Activated CD4-positive, alpha-beta T cell treated with anti-CD3 and anti-CD28 coated beads, Interleukin-2, amount 10 ng/mL, durations not matched to agents 7 days and 5 days (primary cell): Measurements from ENCODE around the gene SLC14A1. TPM values are rescaled to one million over a fixed set of nuclear protein-coding genes. Genes with fewer than 3 reads are reported as not detected.
"Not testable (repeated sequence)": the region's sequence is repeated elsewhere in the genome, so short reads cannot be mapped to it uniquely, and the experiment has no call there.

Source experiments
- CTCF ChIA-PET: fragments of 350-600 bp; sonication (Branson Sonifier 250); formaldehyde crosslinking; loops from one replicate; lab custom pipeline; 2021; ENCODE audit warnings: antibody characterized with exemption; lab: Charles Lee
- POLR2A ChIA-PET: fragments of 350-600 bp; sonication (Branson Sonifier 250); formaldehyde crosslinking; loops from one replicate; lab custom pipeline; 2021; ENCODE audit warnings: antibody characterized with exemption; lab: Charles Lee
- DNase-seq: peaks from one replicate; pipeline ENCODE4 v3.0.0-alpha.2; 2020
- H3K27ac Mint-ChIP-seq: one replicate; pipeline ENCODE4 v1.8.0; 2021; ENCODE audit warnings: mild to moderate bottlenecking, moderate library complexity, mixed read lengths
- H3K27me3 Mint-ChIP-seq: one replicate; pipeline ENCODE4 v1.8.0; 2021; ENCODE audit warnings: mixed read lengths
- H3K36me3 Mint-ChIP-seq: one replicate; pipeline ENCODE4 v1.8.0; 2021; ENCODE audit warnings: low read depth, mixed read lengths
- H3K4me1 Mint-ChIP-seq: one replicate; pipeline ENCODE4 v1.8.0; 2021; ENCODE audit warnings: mixed read lengths
- H3K4me3 Mint-ChIP-seq: one replicate; pipeline ENCODE4 v1.8.0; 2021; ENCODE audit warnings: mild to moderate bottlenecking, moderate library complexity, mixed read lengths
- H3K9me3 Mint-ChIP-seq: one replicate; pipeline ENCODE4 v1.8.0; 2021; ENCODE audit warnings: mixed read lengths
- total RNA-seq, 2 experiments: library from RNA; stranded (reverse); gene quantifications; one replicate each; pipeline ENCODE4 v1.2.3, GENCODE V29; 2021

SLC14A1 gene
- total RNA-seq, 2 experiments from 2014 or later = 7.3 to 8.7 TPM

DNA sequence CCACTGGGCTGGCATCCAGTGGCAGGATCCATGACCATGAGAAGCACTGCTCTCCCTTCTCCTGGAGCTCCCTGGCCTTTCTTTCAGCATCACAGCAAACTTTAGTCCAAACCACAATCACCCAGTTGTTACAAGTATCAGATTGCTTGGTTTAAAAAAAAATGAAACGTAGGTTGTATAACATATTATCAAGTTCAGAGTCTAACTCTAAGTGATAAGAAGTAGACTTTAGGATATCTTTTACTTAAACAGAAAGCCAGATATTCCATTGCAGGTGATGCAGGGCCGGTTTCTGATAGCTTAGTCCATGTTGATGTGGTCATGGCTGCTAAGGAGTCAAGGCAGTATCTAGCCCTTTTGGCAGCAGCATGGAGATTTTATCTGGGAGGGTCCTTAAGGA, 24.5 kb downstream of the SLC14A1 start:
- no peaks in the 10 kb centered on the region for H3K27me3 Mint-ChIP-seq
- ChIA-PET POLR2A (no interaction called here), CTCF (no interaction called here)
- H3K4me1 Mint-ChIP-seq = no peaks in the 10 kb centered on the region
- no peak for DNase-seq
- H3K4me3 Mint-ChIP-seq = no peak overlapping the region
- no peaks in the 10 kb centered on the region for H3K9me3 Mint-ChIP-seq
- no peaks in the 10 kb centered on the region for H3K36me3 Mint-ChIP-seq
- H3K27ac Mint-ChIP-seq = no peak overlapping the region

GRCh38 chr18:45749918-45750689, 26.1 kb downstream of the SLC14A1 start:
- Mint-ChIP-seq H3K4me3 (no peak overlapping the region), H3K4me1 (no peaks in the 10 kb centered on the region), H3K27ac (no peak overlapping the region), H3K27me3 (peaks cover 10% of the 10 kb centered on the region), H3K36me3 (no peaks in the 10 kb centered on the region), H3K9me3 (peaks cover under 1% of the 10 kb centered on the region)
- CTCF ChIA-PET = interaction anchor here (0.5 to 1.2 kb wide), 3 partner anchors 77 to 130 kb away, joined by 3 read pairs; no protein-coding TSS in a partner anchor
- POLR2A ChIA-PET = no interaction called here
- DNase-seq = no peak

- H3K36me3 Mint-ChIP-seq = no peaks in the 10 kb centered on the region
- CTCF ChIA-PET = no interaction called here
Measured at GRCh38 chr18:45751766-45752165, 27.8 kb downstream of the SLC14A1 start.

GRCh38 chr18:45752681-45753080, 28.7 kb downstream of the SLC14A1 start:
- ChIA-PET CTCF (interaction anchor here (0.8 kb wide), 1 partner anchor 127 kb away, joined by 3 read pairs; no protein-coding TSS in a partner anchor), POLR2A (no interaction called here)

More at GRCh38 chr18:45751766-45752165, 27.8 kb downstream of the SLC14A1 start:
- H3K4me1 Mint-ChIP-seq = no peaks in the 10 kb centered on the region
- H3K27ac Mint-ChIP-seq = no peak overlapping the region
- no peak for DNase-seq
- POLR2A ChIA-PET = no interaction called here
- peaks cover 1% of the 10 kb centered on the region for H3K9me3 Mint-ChIP-seq
- H3K27me3 Mint-ChIP-seq = peaks cover 13% of the 10 kb centered on the region
- no peak overlapping the region for H3K4me3 Mint-ChIP-seq

GRCh38 chr18:45753286-45753685, 29.3 kb downstream of the SLC14A1 start:
- DNase-seq = no peak
- no peaks in the 10 kb centered on the region for H3K4me1 Mint-ChIP-seq
- ChIA-PET CTCF (interaction anchor here (0.8 to 1.1 kb wide), 2 partner anchors 8 to 126 kb away, joined by 3 read pairs; no protein-coding TSS in a partner anchor), POLR2A (no interaction called here)
- H3K27ac Mint-ChIP-seq = no peak overlapping the region
- H3K36me3 Mint-ChIP-seq = no peaks in the 10 kb centered on the region
- H3K9me3 Mint-ChIP-seq = peaks cover 1% of the 10 kb centered on the region
- no peak overlapping the region for H3K4me3 Mint-ChIP-seq
- peaks cover 13% of the 10 kb centered on the region for H3K27me3 Mint-ChIP-seq

More at GRCh38 chr18:45752681-45753080, 28.7 kb downstream of the SLC14A1 start:
- no peak overlapping the region for H3K27ac Mint-ChIP-seq
- H3K36me3 Mint-ChIP-seq = no peaks in the 10 kb centered on the region
- no peaks in the 10 kb centered on the region for H3K4me1 Mint-ChIP-seq
- peaks cover 1% of the 10 kb centered on the region for H3K9me3 Mint-ChIP-seq
- peaks cover 13% of the 10 kb centered on the region for H3K27me3 Mint-ChIP-seq
- DNase-seq = no peak
- H3K4me3 Mint-ChIP-seq = no peak overlapping the region

DNA sequence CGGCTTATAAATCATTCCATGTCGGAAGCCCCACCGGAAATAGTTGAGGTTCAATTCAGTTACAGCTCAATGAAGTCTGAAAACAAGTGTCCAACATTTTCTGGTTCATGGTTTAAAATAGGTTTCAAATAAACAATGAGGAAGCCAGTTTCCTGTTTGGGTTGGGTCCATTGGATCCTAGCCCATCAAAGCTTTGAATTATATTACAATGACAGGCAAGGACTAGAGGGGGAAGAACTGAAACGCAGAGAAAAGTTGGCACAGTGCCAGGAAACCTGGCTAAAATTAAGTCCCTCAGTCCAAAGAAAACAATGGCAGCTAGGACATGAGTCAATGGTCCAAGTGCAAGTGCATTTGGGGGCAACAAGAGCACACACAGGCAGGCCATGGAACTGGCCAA, 32.0 kb downstream of the SLC14A1 start:
- no peak for DNase-seq
- Mint-ChIP-seq H3K36me3 (no peaks in the 10 kb centered on the region), H3K27ac (no peak overlapping the region), H3K4me3 (no peak overlapping the region), H3K9me3 (peaks cover 1% of the 10 kb centered on the region), H3K4me1 (no peaks in the 10 kb centered on the region), H3K27me3 (peaks cover 13% of the 10 kb centered on the region)
- ChIA-PET CTCF (interaction anchor here (1.1 kb wide), 1 partner anchor 14 kb away, joined by 3 read pairs; no protein-coding TSS in a partner anchor), POLR2A (no interaction called here)

DNA sequence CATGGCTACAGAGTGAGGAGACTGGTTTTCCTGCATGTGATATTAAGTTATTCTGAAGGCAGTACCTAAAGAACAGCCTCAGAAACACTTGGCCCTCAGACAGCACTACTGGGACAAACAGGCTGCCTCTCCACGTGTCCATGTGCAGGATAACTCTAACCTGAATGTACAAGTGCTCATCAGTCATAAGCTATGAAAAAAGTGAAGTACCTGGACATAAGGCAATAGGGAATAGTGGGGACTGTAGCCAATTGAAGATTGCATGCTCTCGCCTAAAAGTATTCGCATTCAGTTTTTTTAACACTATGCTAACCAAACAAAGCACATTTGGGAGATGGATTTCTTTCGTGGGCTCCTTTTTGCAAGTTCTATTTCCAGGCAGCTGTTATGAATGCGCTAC, 33.0 kb downstream of the SLC14A1 start:
- no peaks in the 10 kb centered on the region for H3K4me1 Mint-ChIP-seq
- H3K36me3 Mint-ChIP-seq = no peaks in the 10 kb centered on the region
- peaks cover 1% of the 10 kb centered on the region for H3K9me3 Mint-ChIP-seq
- CTCF ChIA-PET = no interaction called here
- H3K27me3 Mint-ChIP-seq = peaks cover 13% of the 10 kb centered on the region
- POLR2A ChIA-PET = no interaction called here
- no peak overlapping the region for H3K4me3 Mint-ChIP-seq
- no peak for DNase-seq
- no peak overlapping the region for H3K27ac Mint-ChIP-seq

DNA sequence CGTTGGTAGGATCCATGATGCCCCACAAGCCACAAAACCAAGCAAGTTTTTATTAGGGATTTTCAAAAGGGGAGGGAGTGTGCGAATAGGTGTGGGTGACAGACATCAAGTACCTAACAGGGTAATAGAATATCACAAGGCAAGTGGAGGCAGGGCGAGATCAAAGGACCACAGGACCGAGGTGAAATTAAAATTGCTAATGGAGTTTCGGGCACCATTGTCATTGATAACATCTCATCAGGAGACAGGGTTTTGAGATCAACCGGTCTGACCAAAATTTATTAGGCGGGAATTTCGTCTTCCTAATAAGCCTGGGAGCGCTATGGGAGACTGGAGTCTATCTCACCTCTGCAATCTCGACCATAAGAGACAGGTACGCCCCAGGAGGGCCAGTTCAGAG, 33.7 kb downstream of the SLC14A1 start:
- POLR2A ChIA-PET = not testable (repeated sequence)

DNA sequence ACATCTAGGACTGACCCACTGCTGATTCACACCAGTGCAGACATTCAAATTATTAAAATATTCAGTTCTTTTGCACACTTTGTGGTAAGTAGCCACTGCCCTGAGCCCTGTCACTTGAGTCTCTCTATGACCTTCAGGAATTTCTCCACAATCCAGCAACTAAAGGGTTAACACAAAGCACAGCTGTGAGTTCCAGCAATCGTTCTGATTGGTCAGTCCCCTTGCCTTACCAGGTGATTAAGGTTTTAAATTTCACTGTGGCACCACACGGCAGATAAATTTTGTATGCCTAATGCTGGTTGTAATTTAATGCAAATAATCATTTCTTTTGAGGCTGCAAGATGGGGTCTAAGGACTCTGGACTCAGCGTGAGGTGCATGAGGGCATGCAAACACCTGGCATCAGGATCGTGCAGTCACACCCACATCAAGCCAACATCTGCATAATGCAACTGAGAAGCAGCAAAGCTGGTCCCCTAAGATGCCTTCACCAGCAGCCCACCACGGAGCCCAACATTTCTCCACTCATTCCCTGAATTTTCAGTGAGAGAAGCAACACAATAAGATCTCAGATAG, 36.6 kb downstream of the SLC14A1 start:
- POLR2A ChIA-PET = no interaction called here
- CTCF ChIA-PET = no interaction called here
- Mint-ChIP-seq H3K4me1 (peaks cover 3% of the 10 kb centered on the region), H3K4me3 (no peak overlapping the region), H3K9me3 (no peaks in the 10 kb centered on the region), H3K27ac (no peak overlapping the region), H3K36me3 (no peaks in the 10 kb centered on the region), H3K27me3 (no peaks in the 10 kb centered on the region)
- no peak for DNase-seq

More for the DNA sequence above, 33.7 kb downstream of the SLC14A1 start:
- DNase-seq, H3K27ac Mint-ChIP-seq, H3K4me3 Mint-ChIP-seq, H3K36me3 Mint-ChIP-seq, H3K4me1 Mint-ChIP-seq, CTCF ChIA-PET, H3K9me3 Mint-ChIP-seq: not testable (repeated sequence)
- H3K27me3 Mint-ChIP-seq = peaks cover 13% of the 10 kb centered on the region

DNA sequence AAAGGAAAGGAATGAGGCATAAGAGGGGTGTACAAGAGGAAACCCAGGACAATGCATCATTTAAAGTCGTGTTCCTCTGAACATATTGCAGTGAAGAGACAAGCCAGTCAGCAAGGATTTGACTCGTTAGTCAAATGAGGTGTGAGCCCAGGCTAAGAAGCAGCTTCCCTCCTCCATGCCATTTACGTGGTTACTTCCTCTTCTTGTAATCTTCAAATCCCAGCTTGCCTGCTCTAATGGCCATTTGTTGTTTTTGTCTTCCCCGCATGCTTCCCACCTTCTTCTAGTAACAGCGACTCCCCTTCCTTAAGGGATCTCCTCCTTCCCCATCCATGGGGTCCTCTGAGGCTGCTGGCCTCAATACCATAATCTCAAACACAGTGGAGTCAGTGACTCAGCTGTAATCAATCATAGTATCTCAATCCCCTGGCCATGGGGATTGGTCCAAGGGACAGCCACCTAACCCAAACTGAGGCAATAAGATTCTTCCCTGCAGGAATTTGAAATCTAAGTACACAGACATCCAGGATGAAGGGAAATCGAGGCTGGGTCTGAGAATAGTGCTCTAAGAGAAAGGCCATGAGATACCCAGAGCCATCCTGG, 37.6 kb downstream of the SLC14A1 start:
- Mint-ChIP-seq H3K4me1 (peaks cover 3% of the 10 kb centered on the region), H3K27me3 (peaks cover 2% of the 10 kb centered on the region), H3K4me3 (no peak overlapping the region), H3K9me3 (no peaks in the 10 kb centered on the region), H3K27ac (no peak overlapping the region), H3K36me3 (no peaks in the 10 kb centered on the region)
- no peak for DNase-seq
- CTCF ChIA-PET = no interaction called here
- POLR2A ChIA-PET = no interaction called here

DNA sequence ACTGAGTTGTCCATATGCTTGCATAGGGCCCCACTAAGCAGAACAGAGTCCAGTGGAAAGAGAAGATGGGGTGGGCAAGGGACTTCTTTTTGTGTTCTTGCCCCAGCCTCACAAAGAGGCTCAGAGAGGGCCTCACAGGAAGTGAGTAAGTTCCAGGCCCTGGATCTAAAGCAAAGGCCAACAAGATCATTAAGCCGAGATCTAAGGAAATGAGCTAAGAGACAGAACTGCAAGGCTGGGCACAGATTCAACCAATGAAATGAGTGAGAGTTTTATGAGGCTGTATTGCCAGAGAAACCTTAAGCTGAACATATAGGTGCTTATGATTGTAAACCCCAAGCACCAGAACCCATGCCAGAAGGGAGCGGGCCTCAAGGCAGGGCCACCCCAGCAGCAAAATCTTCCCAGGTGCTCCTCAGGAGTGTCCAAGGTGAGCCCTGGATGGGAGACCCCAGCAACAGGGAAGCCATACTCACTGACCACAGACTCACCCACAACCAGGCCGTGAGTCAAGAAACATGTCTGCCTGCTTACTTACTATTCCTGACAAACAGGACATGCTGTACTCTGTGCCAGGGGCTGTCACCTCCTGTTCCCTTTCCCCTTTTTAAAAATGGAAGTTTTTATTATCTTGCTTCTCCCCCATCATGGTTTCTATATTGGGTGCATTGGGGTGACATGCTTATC, 40.2 kb downstream of the SLC14A1 start:
- ChIA-PET POLR2A (no interaction called here), CTCF (interaction anchor here (1.0 to 1.1 kb wide), 2 partner anchors 19 to 41 kb away, joined by 4 read pairs; no protein-coding TSS in a partner anchor)
- no peak overlapping the region for H3K27ac Mint-ChIP-seq
- H3K4me3 Mint-ChIP-seq = no peak overlapping the region
- H3K27me3 Mint-ChIP-seq = peaks cover 11% of the 10 kb centered on the region
- no peaks in the 10 kb centered on the region for H3K36me3 Mint-ChIP-seq
- peaks cover 3% of the 10 kb centered on the region for H3K4me1 Mint-ChIP-seq
- no peaks in the 10 kb centered on the region for H3K9me3 Mint-ChIP-seq
- no peak for DNase-seq

GRCh38 chr18:45765796-45766195, 41.8 kb downstream of the SLC14A1 start:
- no peaks in the 10 kb centered on the region for H3K9me3 Mint-ChIP-seq
- peaks cover 22% of the 10 kb centered on the region for H3K27me3 Mint-ChIP-seq
- H3K4me1 Mint-ChIP-seq = peaks cover 3% of the 10 kb centered on the region
- no peak overlapping the region for H3K4me3 Mint-ChIP-seq
- H3K36me3 Mint-ChIP-seq = no peaks in the 10 kb centered on the region
- no peak overlapping the region for H3K27ac Mint-ChIP-seq
- DNase-seq = no peak
- ChIA-PET CTCF (no interaction called here), POLR2A (no interaction called here)
